CD4-positive, alpha-beta T cell treated with Interleukin-1 beta for 1 hour (primary cell): ENCODE data around the gene ADI1.

ENCODE experiments used
- DNase-seq, 2 donors: peaks; one replicate each; pipeline ENCODE4 v3.0.0-alpha.2; 2020 to 2022

Gene ADI1

GRCh38 chr2:3519255-3520205 lies at the start of gene ADI1:
Gene ADI1 (minus strand): TSS chr2:3519531. CDS start chr2:3519487, 44 bp downstream.
- peak; percentile 76 to 79 for DNase-seq

- DNase-seq = no peak
Observed at GRCh38 chr2:3566806-3567205, 47.5 kb upstream of the ADI1 start.

DNA sequence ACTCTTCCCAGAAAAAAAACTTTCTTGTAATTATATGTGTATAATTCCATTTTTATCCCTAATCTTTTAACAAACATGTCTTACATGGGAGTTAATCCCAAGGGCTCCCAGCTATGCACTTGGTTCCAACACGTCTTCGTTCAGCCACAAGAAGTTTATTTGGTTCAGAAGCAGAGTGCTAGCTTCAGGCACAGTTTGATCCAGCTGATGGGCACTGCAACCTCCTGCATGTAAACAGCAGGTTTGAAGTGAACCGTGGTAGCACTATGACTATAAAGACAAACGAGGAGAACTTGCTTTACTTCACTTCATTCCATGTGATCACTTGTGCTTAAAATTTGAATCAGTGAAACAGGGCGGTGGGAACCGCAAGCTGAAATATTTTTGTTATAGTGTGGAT lies 45.8 kb upstream of the ADI1 start:
- DNase-seq = no peak

- DNase-seq = no peak
Observed at GRCh38 chr2:3563521-3563976, 44.2 kb upstream of the ADI1 start.

- DNase-seq = peak; percentile 96 to 97
Observed at GRCh38 chr2:3558205-3559014, 39.1 kb upstream of the ADI1 start, which contains the start of gene RNASEH1. Gene RNASEH1 (minus strand): TSS chr2:3558333. CDS start chr2:3558260, 73 bp downstream.

- peak in 1 of 2 donors; percentile 21 for DNase-seq
Observed at GRCh38 chr2:3557639-3558204, 38.4 kb upstream of the ADI1 start.

DNA sequence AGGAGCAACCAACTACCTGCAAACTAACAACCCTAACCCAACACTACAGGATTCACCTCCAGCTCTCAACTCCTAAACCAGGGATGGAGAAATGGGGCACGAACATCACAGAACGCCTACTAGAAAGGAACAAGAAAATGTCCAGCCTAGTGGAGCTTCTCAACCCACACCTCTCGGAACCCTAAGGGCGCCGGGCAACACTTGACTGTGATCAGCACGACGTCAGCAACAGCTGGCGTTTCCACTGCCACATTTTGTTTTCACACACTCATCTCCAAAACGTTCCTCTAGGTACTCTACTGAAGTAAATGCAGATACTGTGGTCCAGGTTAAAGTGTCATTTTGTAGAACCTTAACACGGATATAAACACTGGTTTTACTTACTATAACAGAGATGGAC lies 34.6 kb upstream of the ADI1 start:
- DNase-seq = no peak

DNA sequence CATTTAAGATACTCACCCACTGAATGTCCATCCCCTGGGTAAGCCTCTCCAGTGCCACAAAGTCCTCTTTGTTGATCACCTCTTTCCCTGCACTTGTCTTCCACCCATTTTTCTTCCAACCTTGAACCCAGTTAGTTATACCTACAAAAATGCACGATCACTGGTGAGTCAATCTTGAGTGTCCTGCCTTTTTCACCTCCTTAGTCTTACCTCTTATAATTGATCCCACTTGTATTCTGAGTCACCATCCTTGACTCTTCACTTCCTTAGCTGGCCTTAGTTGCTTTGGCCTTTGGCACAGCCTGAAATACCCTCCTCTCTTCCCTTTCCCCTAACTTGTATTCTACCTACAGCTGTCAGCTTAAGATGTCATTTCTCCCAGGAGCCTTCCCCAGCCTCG lies 28.6 kb upstream of the ADI1 start:
- DNase-seq = no peak

DNA sequence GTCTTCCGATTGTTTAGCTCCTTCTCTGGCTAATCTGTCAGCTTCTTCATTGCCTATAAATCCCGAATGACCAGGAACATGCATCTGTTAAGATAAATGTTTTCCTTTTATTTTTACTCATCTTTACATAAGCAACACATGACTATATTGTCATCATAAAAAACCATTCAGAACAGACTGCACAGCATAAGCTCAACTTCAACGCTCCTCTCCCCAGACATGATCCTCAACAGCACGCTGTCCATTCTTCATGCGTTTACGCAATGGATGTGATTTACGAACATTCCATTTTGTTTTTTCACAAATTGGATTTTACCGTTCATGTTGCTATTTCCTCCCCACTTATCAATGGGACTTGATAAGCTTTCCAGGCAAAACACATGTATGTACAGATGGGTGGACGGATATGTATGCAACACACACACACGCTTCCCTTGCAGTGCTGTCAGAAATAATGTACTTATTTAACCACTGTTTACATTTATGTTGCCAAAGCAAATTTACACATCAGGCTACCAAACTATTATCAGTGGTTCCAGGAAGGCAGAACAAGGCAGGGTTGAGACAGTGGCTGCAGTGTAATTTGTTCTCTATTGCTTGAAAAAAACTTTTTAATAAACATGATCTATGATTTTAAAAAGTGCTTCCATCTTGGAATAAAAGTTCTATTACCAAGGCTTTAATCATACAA lies 26.6 kb upstream of the ADI1 start:
- no peak for DNase-seq

- no peak for DNase-seq
Observed at GRCh38 chr2:3543023-3543683, 23.8 kb upstream of the ADI1 start.

- no peak for DNase-seq
Observed at GRCh38 chr2:3542107-3542506, 22.8 kb upstream of the ADI1 start.

- no peak for DNase-seq
Observed at GRCh38 chr2:3539836-3540235, 20.5 kb upstream of the ADI1 start.

DNA sequence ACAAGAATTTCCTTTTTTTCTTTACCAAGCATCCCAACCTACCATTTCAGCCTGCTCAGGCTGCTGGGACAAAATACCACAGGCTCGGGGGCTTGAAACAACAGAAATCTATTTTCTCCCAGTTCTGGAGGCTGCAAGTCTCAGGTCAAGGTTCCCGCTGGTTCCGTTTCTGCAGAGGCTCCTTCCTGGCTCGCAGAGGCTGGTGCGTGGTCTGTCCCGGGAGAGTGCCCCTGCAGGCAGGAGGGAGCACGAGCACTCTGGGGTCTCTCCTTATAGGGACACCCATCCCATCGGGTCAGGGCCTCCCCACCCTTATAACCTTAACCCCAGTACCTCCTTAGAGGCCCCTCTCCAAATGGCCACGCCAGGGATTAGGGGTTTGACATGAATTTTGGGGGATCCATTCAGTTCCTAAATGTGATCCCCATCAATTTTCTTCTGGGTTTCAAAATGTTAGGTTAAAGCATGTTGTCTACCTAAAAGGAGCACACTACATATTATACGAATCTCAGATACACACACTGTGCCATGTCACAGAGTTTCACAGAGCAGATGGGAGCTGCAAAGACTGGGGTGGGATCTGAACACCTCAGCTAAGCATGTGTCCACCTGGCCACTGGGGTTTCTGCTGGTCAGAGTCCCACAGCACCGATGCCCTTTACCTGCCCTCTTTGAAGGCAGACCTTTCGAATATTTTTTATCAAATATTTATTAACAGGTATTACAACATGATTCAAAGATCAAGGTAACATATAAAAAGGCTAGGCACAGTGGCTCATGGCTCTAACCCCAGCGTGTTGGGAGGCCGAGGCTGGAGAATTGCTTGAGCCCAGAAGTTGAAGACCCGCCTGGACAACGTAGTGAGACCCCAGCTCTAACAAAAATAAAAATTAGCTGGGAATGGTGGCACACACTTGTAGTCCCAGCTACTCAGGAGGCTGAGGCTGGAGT lies 17.6 kb upstream of the ADI1 start:
- DNase-seq = peak; percentile 5 to 10

DNA sequence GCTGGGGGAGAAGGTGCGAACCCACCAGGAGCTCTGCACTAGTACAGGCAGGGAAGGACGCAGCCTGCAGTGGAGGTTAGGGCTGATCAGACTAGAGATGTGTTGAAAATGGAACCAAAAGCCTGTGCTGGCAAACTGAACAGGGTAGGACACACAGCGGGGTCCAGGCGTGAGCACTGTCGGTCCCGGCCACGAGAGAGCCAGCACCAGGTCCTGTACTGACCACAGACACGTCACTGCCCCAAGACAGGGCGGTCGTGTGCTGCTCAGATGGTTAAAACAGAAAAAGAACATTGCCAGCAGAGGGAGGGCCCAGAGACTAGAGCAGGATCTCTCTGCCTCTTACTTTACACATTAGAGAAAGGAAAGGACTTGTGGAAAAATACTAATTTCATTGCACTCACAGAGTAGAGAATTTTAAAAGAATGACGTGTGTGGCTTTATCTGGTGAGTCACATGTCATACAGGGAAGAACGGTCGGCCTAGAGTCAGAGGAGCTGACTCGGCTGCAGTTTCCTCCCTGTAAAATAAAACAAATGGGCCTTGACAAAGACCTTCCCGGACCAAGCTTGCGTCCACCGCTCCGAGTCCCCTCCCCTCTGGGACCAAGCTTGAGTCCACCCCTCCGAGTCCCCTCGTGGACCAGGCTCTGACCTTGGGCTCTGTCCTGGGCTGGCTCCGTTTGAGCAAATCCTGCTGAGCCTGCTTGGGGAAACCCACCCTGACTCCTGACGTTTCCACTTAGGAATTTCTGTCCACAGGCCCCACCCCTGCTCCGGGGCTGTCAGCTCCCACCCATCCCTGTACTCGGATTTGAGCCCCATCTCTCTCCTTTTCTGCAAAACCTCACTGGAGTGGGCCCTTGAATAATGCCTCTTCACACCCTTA lies 16.7 kb upstream of the ADI1 start:
- no peak for DNase-seq

- no peak for DNase-seq
Observed at GRCh38 chr2:3535467-3535793, 16.1 kb upstream of the ADI1 start.

- no peak for DNase-seq
Observed at GRCh38 chr2:3534251-3534814, 15.0 kb upstream of the ADI1 start.

DNA sequence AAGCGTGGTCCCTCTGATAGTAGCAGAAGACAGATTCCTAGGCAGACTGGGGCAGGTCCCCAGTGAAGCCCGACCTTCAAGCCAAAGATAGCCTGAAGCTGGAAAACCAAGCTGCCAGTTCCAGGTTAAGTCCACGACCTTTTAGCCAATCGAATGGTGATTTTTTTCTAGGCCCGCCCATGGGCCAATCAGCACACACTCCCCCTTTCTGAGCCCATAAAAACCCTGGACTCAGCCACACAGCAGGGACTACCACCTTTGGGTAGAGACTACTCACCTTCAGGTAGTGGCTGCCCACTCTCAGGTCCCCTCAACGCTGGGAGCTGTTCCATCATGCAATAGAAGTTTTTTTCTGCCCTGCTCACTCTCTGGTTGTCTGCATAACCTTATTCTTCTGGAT lies 14.5 kb upstream of the ADI1 start:
- DNase-seq = no peak

GRCh38 chr2:3532941-3533340 lies 13.6 kb upstream of the ADI1 start:
- no peak for DNase-seq

DNA sequence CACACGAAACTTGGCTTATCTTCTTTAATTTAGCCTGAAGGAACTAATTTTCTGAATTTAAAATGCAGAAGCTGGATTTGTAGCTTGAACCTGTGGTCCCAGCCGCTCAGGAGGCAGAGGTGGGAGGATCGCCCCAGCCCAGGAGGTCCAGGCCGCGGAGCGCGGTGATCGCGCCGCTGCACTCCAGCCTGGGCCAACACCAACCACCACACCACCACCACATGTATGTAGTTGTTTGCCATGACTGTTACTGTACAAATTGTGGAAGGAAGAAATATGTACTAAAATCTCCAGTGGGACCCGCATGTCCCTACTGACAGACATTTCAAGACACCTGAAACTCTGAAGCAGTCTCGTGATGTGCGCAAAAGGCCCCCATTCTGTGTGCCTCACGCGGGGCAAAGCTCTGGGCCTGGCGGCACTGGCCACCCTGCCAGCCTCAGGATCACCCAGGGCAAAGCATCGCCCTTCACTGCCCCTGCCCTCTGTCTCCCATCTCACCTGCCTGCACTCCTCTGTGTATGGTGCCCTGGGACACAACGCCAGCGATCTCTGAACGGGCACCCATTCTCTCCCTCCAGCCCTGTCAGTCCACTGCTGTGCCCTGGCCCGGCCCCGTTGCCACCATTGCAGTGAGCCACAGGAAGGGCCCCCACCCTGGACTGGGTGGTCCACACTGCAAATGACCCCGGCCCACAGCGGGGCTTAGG lies 10.1 kb upstream of the ADI1 start:
- DNase-seq = no peak
